HepG2 (cell line): ENCODE data around the gene ZNF544. TPM values are rescaled to one million over a fixed set of nuclear protein-coding genes. Genes with fewer than 3 reads are reported as not detected.

Experiments
- AGO2 ChIP-seq: fragments of 200-400 bp; formaldehyde crosslinking; optimal IDR thresholded peaks from 2 replicates; pipeline ENCODE3; 2017; ENCODE audit warnings: mild to moderate bottlenecking, low read depth, low read length, moderate library complexity
- GTF3A ChIP-seq: sonication (generic); formaldehyde crosslinking; conservative IDR thresholded peaks from 2 replicates; pipeline ENCODE4 v1.4.0; 2020; ENCODE audit warnings: mild to moderate bottlenecking, missing genetic modification reagents
- JDP2 ChIP-seq: sonication (generic); formaldehyde crosslinking; IDR thresholded peaks from 2 replicates; pipeline ENCODE4 v1.8.1; 2022; ENCODE audit warnings: missing genetic modification reagents, borderline replicate concordance
- RFX3 ChIP-seq: IDR thresholded peaks from 2 replicates; pipeline ENCODE4 v1.6.1; 2016; ENCODE audit warnings: missing biosample characterization, missing genetic modification reagents
- RFXANK ChIP-seq: IDR thresholded peaks from 2 replicates; pipeline ENCODE4 v1.6.1; 2016
- SALL1 ChIP-seq: sonication (generic); formaldehyde crosslinking; IDR thresholded peaks from 2 replicates; pipeline ENCODE4 v1.8.0; 2022; ENCODE audit warnings: mild to moderate bottlenecking, missing genetic modification reagents
- STAG1 ChIP-seq: sonication (generic); formaldehyde crosslinking; IDR thresholded peaks from 2 replicates; pipeline ENCODE4 v1.4.0; 2020; ENCODE audit warnings: missing genetic modification reagents
- THAP7 ChIP-seq: sonication (generic); formaldehyde crosslinking; IDR thresholded peaks from 2 replicates; pipeline ENCODE4 v1.8.1; 2023; ENCODE audit warnings: mild to moderate bottlenecking, missing genetic modification reagents
- ZFP36 ChIP-seq: fragments of 150-350 bp; IDR thresholded peaks from 2 replicates; pipeline ENCODE4 v1.6.1; 2018; ENCODE audit warnings: borderline replicate concordance, low read length, low read depth; ENCODE audit not compliant: partially characterized antibody
- ZNF124 ChIP-seq: sonication (generic); formaldehyde crosslinking; IDR thresholded peaks from 2 replicates; pipeline ENCODE4 v1.4.0; 2020; ENCODE audit warnings: missing genetic modification reagents
- ZNF253 ChIP-seq: sonication (generic); formaldehyde crosslinking; IDR thresholded peaks from 2 replicates; pipeline ENCODE4 v1.8.0; 2022; ENCODE audit warnings: mild to moderate bottlenecking, missing genetic modification reagents, borderline replicate concordance
- ZNF263 ChIP-seq: sonication (generic); formaldehyde crosslinking; IDR thresholded peaks from 2 replicates; pipeline ENCODE4 v1.4.0; 2020; ENCODE audit warnings: missing genetic modification reagents
- ZNF30 ChIP-seq: sonication (generic); formaldehyde crosslinking; IDR thresholded peaks from 2 replicates; pipeline ENCODE4 v1.5.0; 2020; ENCODE audit warnings: mild to moderate bottlenecking, missing genetic modification reagents
- ZNF331 ChIP-seq: sonication (generic); formaldehyde crosslinking; IDR thresholded peaks from 2 replicates; pipeline ENCODE4 v1.4.0; 2020; ENCODE audit warnings: missing genetic modification reagents
- ZNF552 ChIP-seq: sonication (generic); formaldehyde crosslinking; IDR thresholded peaks from 2 replicates; pipeline ENCODE4 v1.9.0; 2022; ENCODE audit warnings: missing genetic modification reagents, mild to moderate bottlenecking, borderline replicate concordance
- ZNF775 ChIP-seq: sonication (generic); formaldehyde crosslinking; IDR thresholded peaks from 2 replicates; pipeline ENCODE4 v1.4.0; 2020; ENCODE audit warnings: missing genetic modification reagents, mild to moderate bottlenecking, moderate library complexity, borderline replicate concordance
- polyA plus RNA-seq, 8 experiments: library from polyadenylated mRNA; depleted of rRNA in 3 of 8; stranded (reverse) in 7 of 8; unstranded in 1 of 8; fragments of >200 nt; fragmentation: Illumina TruSeq in 4 of 8; extraction: Trizol in 4 of 8; gene quantifications; 2 replicates each; pipeline versions ENCODE4 v1.2.1 to v1.2.3, GENCODE V29; 2011 to 2016; ENCODE audit warnings: low read depth in 4 of 8, missing spikeins in 1 of 8, mixed read lengths in 1 of 8; ENCODE audit not compliant: insufficient read depth in 1 of 8
- total RNA-seq, 5 experiments: library from RNA; depleted of rRNA; stranded (reverse); fragments of >200 nt; fragmentation: Illumina TruSeq; extraction: Trizol; gene quantifications; 2 replicates each; pipeline ENCODE4 v1.2.3, GENCODE V29; 2016; ENCODE audit warnings: low read depth in 1 of 5
- TF ChIP-seq, protein P1 (sequence below): sonication (generic); formaldehyde crosslinking; IDR thresholded peaks from 2 replicates; pipeline ENCODE4 v1.4.0; 2020; ENCODE audit warnings: missing genetic modification reagents
- TF ChIP-seq, protein P2 (sequence below): sonication (generic); formaldehyde crosslinking; IDR thresholded peaks from 2 replicates; pipeline ENCODE4 v1.8.1; 2023; ENCODE audit warnings: mild to moderate bottlenecking, moderate library complexity, missing genetic modification reagents
- TF ChIP-seq, protein P3 (sequence below): sonication (generic); formaldehyde crosslinking; IDR thresholded peaks from 2 replicates; pipeline ENCODE4 v1.8.0; 2022; ENCODE audit warnings: missing genetic modification reagents, mild to moderate bottlenecking, borderline replicate concordance
- TF ChIP-seq, protein P4 (sequence below): IDR thresholded peaks from 2 replicates; pipeline ENCODE4 v1.6.1; 2016; ENCODE audit warnings: control low read depth
- TF ChIP-seq, protein P5 (sequence below): sonication (generic); formaldehyde crosslinking; conservative IDR thresholded peaks from 2 replicates; pipeline ENCODE4 v1.8.0; 2022; ENCODE audit warnings: mild to moderate bottlenecking, moderate library complexity, missing genetic modification reagents

Gene ZNF544
- total and polyA plus RNA-seq, 2 of the 13 experiments (the other 11 are each of a cell fraction or from before 2014, with no cell fraction given): 13.1 to 17.0 TPM

DNA sequence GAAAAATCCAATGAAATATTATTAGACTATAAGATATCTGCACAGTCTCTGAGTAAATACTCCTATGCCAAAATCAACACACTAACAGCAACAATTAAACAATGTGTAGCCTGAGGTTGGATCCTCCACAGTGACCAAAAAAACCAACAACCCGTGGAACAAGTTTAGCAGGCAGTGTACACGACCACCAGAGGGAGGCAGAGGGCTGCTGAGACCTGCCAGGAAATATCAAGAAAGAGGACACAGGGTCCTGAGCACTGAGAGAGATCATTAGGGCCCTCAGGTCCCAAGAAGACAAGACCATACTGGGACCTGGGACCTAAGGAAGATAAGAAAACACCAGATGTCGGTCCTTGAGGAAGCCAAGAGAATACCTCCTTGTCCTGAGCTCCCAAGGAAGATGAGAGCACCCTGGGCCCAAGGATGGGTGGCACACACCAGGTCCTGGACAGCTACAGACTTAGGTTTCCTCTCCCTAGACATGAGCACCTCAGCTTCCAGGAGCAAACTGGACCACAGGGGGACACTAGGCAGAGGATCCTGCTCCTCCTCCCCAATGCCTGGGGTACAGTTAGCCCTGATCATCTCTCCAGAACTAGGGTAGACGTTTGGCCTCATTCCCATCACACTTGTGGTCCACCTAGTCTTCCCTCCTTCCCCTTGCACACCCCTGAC, 46.7 kb upstream of the ZNF544 start (continued):
- 0 out of 2 replicates have a peak, but pooled peaks have one; percentile 23 for TF ChIP-seq ZNF331 (CRISPR knock-in tag)
- TF ChIP-seq, protein P1, sequence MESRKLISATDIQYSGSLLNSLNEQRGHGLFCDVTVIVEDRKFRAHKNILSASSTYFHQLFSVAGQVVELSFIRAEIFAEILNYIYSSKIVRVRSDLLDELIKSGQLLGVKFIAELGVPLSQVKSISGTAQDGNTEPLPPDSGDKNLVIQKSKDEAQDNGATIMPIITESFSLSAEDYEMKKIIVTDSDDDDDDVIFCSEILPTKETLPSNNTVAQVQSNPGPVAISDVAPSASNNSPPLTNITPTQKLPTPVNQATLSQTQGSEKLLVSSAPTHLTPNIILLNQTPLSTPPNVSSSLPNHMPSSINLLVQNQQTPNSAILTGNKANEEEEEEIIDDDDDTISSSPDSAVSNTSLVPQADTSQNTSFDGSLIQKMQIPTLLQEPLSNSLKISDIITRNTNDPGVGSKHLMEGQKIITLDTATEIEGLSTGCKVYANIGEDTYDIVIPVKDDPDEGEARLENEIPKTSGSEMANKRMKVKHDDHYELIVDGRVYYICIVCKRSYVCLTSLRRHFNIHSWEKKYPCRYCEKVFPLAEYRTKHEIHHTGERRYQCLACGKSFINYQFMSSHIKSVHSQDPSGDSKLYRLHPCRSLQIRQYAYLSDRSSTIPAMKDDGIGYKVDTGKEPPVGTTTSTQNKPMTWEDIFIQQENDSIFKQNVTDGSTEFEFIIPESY (CRISPR knock-in tag): 0 out of 2 replicates have a peak, but pooled peaks have one; percentile 20
- TF ChIP-seq RFXANK (CRISPR knock-in tag): no peak
- no peak for TF ChIP-seq ZNF30 (CRISPR knock-in tag)
- peak; percentile 28; the same call in 1 of the 2 replicates for TF ChIP-seq SALL1 (CRISPR knock-in tag)
- no peak for TF ChIP-seq GTF3A (CRISPR knock-in tag)
- TF ChIP-seq, protein P2, sequence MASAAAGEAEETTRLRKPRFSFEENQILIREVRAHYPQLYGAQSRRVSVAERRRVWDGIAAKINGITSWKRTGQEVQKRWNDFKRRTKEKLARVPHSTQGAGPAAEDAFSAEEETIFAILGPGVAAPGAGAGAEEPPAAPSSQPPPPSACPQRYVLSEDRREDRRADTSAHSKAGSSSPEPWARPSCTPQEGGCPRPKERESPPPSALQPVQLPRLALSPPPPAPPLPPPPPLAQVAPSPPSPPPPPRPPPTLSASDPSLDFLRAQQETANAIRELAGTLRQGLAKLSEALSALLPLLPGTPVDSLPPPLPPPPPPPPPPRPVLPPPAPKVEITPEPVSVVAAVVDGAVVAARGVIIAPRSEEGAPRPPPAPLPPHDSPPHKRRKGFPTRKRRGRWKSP (CRISPR knock-in tag): no peak
- no peak for TF ChIP-seq AGO2
- no peak for TF ChIP-seq ZNF552 (CRISPR knock-in tag)
- TF ChIP-seq, protein P3, sequence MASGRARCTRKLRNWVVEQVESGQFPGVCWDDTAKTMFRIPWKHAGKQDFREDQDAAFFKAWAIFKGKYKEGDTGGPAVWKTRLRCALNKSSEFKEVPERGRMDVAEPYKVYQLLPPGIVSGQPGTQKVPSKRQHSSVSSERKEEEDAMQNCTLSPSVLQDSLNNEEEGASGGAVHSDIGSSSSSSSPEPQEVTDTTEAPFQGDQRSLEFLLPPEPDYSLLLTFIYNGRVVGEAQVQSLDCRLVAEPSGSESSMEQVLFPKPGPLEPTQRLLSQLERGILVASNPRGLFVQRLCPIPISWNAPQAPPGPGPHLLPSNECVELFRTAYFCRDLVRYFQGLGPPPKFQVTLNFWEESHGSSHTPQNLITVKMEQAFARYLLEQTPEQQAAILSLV (CRISPR knock-in tag): 0 out of 2 replicates have a peak, but pooled peaks have one; percentile 46
- peak; percentile 38; the same call in 1 of the 2 replicates for TF ChIP-seq ZNF253 (CRISPR knock-in tag)
- TF ChIP-seq ZNF775: no peak
- TF ChIP-seq THAP7 (CRISPR knock-in tag): no peak
- TF ChIP-seq JDP2: no peak
- TF ChIP-seq, protein P4, sequence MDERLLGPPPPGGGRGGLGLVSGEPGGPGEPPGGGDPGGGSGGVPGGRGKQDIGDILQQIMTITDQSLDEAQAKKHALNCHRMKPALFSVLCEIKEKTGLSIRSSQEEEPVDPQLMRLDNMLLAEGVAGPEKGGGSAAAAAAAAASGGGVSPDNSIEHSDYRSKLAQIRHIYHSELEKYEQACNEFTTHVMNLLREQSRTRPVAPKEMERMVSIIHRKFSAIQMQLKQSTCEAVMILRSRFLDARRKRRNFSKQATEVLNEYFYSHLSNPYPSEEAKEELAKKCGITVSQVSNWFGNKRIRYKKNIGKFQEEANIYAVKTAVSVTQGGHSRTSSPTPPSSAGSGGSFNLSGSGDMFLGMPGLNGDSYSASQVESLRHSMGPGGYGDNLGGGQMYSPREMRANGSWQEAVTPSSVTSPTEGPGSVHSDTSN: no peak
- TF ChIP-seq, protein P5, sequence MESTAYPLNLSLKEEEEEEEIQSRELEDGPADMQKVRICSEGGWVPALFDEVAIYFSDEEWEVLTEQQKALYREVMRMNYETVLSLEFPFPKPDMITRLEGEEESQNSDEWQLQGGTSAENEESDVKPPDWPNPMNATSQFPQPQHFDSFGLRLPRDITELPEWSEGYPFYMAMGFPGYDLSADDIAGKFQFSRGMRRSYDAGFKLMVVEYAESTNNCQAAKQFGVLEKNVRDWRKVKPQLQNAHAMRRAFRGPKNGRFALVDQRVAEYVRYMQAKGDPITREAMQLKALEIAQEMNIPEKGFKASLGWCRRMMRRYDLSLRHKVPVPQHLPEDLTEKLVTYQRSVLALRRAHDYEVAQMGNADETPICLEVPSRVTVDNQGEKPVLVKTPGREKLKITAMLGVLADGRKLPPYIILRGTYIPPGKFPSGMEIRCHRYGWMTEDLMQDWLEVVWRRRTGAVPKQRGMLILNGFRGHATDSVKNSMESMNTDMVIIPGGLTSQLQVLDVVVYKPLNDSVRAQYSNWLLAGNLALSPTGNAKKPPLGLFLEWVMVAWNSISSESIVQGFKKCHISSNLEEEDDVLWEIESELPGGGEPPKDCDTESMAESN (CRISPR knock-in tag): peak; percentile 43; the same call in 1 of the 2 replicates
- TF ChIP-seq ZFP36: no peak
- TF ChIP-seq ZNF124 (CRISPR knock-in tag): no peak
- peak; percentile 88 for TF ChIP-seq STAG1
- TF ChIP-seq ZNF263 (CRISPR knock-in tag): peak; percentile 46; the same call in 1 of the 2 replicates
- no peak for TF ChIP-seq RFX3 (CRISPR knock-in tag)
